HG02610 (cell line): ENCODE measurements around the gene ALPK3.

ENCODE experiments used
- ATAC-seq: cut with Tn5 transposase; IDR thresholded peaks from one replicate; pipeline ENCODE4 v1.9.1; 2021; ENCODE audit warnings: mild to moderate bottlenecking, moderate library complexity; ENCODE audit not compliant: unreplicated experiment

Gene ALPK3, protein sequence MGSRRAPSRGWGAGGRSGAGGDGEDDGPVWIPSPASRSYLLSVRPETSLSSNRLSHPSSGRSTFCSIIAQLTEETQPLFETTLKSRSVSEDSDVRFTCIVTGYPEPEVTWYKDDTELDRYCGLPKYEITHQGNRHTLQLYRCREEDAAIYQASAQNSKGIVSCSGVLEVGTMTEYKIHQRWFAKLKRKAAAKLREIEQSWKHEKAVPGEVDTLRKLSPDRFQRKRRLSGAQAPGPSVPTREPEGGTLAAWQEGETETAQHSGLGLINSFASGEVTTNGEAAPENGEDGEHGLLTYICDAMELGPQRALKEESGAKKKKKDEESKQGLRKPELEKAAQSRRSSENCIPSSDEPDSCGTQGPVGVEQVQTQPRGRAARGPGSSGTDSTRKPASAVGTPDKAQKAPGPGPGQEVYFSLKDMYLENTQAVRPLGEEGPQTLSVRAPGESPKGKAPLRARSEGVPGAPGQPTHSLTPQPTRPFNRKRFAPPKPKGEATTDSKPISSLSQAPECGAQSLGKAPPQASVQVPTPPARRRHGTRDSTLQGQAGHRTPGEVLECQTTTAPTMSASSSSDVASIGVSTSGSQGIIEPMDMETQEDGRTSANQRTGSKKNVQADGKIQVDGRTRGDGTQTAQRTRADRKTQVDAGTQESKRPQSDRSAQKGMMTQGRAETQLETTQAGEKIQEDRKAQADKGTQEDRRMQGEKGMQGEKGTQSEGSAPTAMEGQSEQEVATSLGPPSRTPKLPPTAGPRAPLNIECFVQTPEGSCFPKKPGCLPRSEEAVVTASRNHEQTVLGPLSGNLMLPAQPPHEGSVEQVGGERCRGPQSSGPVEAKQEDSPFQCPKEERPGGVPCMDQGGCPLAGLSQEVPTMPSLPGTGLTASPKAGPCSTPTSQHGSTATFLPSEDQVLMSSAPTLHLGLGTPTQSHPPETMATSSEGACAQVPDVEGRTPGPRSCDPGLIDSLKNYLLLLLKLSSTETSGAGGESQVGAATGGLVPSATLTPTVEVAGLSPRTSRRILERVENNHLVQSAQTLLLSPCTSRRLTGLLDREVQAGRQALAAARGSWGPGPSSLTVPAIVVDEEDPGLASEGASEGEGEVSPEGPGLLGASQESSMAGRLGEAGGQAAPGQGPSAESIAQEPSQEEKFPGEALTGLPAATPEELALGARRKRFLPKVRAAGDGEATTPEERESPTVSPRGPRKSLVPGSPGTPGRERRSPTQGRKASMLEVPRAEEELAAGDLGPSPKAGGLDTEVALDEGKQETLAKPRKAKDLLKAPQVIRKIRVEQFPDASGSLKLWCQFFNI (N-terminal part only)

DNA sequence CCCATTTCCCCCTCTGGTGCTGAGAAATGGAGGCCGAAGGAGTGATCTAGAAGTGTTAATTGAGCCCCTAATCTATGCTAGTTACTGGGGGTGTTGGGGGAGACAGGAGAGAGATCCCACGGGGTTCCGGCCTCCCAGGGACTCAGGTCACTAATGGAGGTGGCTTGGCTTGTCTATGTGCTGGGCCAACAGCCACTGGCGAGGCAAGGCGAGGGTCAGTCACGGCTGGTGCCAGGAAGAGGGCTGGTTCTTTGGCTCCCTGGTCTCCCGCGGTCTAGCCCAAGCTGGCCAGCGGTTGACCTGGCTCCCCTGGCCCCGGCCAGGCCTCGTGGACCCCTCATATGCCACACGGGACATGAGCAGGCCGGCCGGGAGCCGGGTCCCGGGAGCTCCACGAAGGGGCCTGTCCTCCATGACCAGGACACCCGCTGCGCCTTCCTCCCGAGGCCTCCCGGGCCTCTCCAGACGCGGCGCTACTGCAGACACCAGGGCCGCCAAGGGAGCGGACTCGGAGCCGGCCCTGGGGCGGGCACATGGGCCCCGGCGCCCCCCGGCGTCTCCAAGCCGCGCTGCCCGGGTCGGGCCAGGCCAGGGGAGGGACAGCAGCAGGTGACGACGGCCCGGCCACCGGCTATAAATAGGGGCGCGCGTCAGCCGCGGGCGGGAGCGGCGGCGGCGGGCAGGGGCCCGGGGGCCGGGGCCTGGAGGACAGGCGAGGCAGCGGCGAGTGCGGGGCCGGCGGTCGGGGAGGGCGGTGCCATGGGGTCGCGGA, at the start of gene ALPK3:
TSS of gene ALPK3 (plus strand) at position 663 of the 772 bp plus-strand sequence. CDS start at position 760, 97 bp downstream.
- ATAC-seq = no peak

DNA sequence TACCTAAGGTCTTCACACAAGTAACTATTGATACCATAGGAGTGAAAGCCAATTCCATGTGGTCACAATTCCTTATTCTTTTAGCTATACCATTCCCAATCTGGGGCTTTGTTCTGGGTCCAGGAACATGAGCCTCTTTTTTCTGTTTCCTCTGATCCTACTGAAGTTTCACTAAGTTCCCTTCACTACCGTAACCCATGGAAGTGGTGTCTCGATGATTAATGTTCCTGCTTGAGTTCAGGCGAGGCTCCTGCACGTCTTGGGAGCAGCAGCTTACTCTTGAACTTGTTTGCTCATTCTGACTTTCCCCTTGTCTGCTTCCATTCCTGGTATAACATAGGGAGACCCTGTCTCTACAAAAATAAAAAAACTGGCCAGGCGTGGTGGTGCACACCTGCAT, 45.1 kb upstream of the ALPK3 start:
- no peak for ATAC-seq

DNA sequence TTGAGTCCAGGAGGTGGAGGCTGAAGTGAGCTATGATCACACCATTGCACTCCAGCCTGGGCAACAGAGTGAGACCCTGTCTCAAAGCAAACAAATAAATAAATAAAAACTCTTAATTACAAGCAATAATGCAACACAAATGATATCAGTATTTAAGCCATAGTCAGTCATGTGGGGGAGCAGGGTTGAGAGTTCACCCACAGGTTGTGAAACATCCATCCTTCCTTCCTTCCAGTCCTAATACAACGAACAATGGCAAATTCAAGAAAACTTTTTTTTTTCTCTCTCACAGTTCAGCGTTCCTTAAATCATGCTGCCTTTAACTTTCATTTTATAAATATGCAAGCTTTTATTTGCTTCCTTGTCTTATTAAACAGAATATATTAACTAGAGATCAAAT, 44.7 kb upstream of the ALPK3 start:
- no peak for ATAC-seq

DNA sequence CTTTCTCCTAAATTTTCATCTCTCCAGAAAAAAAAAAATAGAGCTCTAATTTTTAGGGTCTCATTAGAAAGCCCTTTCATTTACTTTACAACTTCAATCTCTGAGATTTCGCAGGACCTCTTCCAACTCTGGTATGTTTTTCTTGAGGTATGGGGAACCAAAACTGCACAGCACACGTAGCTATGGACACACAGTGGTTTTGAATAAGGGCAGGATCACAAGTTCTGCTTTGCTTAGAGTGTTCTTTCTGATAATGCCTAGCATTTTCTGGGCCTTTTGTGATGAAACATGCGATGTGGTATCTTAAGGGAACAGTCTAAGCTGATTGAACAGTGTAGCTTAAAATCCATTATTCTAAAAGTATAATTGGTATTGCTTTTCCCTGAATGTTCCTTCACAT, 43.4 kb upstream of the ALPK3 start:
- no peak for ATAC-seq

DNA sequence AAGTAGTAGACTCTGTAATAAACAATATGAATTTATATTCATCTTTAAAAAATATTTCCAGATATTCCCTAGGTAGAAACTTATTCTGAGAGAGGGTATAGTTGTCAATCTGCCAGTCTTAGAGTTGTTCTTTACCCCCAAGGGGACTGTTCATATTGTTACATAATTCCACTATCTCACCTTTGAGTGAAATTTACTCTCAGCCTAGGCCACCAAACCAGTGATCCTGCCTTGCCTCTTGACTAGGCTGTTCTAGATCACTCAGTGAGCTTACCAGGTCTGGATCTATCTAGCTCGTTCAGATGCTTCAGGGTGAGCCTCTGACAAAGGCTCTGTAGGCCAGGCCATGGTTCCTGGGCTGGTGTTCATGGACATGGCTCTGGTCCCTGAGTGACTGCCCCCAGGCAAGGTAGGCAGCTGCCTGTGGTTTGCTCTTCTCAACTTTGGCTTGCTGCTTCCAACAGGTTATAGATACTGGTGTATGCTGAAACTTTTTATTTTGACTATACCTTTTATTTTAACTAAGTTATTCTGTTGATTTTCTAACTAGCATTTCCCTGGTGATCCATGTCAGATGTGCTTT, 41.2 kb upstream of the ALPK3 start:
- no peak for ATAC-seq

DNA sequence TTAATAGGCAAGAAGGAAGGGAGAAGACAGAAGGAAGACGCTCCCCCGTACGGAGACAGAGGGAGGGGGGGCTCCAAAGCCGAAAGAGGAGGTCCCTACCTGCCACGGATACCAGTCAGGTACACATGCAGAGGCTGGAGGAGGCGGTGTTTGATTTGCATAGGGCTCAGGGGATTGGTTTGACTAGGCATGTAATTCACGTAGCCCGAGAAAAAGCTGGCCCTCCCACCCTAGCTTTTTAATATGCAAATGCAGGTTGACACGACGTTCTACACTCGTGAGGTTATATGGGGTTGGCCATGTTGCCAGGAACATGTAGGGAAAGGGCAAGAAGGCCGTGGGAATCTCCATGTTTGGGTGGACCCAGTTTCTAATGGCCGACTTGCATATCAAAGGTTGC, 39.0 kb upstream of the ALPK3 start:
- no peak for ATAC-seq

DNA sequence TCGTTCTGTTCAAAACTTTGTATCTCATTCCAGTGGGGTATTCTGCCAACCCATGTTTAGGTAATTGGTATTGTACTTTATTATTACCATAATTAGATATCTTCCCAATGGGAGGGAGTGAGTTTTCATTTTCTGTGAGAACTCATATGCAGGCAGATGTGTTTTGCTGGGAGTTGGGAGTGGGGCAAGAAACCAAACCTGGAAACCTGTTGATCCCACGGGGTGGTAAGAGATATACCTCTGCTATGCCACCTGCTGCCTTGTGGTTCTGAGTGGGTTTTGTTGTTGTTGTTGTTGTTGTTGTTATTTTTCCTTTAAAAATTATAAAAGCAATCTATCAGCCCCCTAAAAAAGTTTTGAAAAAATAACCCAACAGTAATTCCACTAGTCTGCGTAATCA, 36.7 kb upstream of the ALPK3 start:
- ATAC-seq = no peak

DNA sequence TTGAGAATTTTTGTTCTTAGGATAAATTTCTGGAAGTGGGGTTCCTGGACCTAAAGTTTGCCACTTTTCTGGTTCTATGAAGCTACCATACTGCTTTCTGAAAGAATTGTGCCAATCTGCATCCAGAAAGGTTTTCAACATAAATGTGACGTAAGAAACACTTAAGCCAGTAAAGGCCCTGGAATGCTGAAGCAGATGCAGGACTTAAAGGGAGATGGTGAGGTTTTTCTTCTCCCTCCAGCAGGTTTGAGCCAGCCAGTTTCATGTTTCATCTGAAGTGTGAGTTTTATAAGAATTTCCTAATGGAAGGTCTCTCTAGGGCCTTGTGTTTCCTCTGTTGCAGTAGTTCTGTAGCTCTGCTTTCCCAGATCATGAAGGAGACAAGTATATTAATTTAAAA, 35.7 kb upstream of the ALPK3 start:
- no peak for ATAC-seq

DNA sequence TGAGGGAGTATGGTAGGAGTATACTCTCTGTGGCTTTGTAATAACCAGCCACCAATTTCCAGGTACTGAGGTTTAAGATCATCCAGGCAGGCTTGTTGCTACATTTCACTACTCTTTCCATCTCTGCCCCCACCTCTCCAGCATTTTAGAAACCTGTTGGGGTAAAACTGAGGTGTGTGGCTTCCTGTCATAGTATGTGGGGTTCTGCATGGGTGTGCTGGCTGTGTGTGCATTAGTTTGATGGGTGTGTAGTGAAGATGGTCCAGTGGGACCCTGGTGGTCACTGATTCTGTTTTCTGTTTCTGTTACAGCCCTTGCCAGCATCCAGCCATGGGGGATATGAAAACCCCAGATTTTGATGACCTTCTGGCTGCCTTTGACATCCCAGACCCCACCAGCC, 34.8 kb upstream of the ALPK3 start:
- no peak for ATAC-seq

DNA sequence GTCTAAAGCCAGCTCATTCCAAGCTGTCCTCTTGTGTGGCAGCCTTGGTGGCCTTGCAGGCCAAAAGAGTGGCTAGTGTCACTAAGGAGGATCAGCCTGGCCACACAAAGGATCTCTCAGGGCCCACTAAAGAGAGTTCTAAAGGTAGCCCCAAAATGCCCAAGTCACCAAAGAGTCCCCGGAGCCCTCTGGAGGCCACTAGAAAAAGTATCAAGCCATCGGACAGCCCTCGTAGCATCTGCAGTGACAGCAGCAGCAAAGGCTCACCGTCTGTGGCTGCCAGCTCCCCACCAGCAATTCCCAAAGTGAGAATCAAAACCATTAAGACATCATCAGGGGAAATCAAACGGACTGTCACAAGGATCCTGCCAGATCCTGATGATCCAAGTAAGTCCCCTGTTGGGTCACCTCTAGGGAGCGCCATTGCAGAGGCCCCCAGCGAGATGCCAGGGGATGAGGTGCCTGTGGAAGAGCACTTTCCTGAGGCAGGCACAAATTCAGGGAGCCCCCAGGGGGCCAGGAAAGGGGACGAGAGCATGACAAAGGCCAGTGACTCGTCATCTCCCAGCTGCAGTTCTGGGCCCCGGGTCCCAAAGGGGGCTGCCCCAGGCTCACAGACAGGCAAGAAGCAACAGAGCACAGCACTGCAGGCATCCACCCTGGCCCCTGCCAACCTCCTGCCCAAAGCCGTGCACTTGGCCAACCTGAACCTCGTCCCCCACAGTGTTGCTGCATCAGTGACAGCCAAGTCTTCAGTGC, 33.5 kb upstream of the ALPK3 start:
- no peak for ATAC-seq

DNA sequence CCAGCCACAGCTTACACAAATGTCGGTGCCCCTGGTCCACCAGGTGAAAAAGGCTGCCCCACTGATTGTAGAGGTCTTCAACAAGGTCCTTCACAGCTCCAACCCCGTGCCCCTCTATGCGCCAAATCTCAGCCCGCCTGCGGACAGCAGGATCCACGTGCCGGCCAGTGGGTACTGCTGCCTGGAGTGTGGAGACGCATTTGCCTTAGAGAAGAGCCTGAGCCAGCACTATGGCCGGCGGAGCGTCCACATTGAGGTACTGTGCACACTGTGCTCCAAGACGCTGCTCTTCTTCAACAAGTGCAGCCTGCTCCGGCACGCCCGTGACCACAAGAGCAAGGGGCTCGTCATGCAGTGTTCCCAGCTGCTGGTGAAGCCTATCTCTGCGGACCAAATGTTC, 32.9 kb upstream of the ALPK3 start:
- ATAC-seq = no peak

DNA sequence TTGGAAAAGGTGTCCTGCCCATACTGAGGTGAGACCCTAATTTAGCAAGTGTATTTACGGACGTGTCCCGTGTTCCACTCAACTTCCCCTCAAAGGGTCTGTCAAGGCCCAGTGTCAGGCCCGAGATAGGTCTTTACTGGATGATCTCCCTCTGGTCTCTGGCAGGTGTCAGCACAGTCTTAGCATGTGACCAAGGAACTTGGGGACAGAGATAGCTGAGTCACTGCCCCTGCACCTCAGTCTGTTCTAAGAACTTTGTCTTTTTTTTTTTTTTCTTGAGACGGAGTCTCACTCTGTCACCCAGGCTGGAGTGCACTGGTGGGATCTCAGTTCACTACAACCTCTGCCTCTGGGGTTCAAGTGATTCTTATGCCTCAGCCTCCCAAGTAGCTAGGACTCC, 32.1 kb upstream of the ALPK3 start:
- ATAC-seq = no peak

DNA sequence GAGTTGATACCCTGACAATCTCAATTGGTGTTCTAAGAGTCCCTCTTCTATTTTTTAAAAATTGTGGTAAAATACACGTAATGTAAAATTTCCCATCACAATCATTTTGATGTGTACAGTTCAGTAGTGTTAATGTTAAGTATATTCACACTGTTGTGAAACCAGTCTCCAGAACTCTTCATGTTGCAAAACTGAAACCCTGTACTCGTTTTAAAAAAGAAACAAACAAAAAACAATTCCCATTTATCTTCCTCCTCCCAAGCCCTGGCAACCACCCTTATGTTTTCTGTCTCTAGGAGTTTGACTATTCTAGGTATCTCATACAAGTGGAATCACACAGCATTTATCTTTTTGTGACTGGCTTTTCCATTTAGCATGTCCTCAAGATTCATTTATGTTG, 28.7 kb upstream of the ALPK3 start:
- ATAC-seq = no peak

DNA sequence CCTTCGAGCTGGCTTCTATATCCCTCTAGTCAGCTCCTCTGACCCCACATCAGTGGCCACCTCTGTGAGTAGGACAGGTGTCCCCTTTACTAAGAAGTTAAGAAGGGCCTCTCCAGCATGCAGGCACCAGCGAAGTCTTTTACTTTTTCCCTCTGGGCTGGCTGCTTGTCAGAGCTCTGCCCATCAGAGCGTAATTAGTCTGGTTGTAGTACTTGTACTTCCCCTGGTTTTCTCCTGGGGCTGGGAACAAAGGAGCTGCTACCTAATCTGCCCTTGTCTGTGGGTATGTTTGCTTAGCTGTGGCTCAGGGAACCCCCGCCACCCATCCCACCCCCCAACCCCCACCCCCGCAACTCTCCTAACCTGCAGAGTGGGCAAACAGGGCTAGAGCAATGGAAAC, 27.4 kb upstream of the ALPK3 start:
- peak; percentile 60 for ATAC-seq

DNA sequence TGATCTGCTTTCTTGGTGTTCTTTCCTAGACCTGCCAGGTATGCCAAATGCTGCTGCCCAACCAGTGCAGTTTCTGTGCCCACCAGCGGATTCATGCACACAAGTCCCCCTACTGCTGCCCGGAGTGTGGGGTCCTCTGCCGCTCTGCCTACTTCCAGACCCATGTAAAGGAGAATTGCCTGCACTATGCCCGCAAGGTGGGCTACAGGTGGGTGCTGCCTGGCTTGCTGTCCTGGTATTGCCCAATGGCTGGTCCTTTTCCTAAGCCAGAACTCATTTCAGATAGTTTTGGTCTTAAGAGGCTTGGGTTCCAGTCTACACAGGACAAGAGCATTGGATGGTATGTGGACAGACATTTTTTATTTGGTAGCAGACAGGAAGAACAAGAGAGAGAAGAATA, 26.5 kb upstream of the ALPK3 start:
- ATAC-seq = no peak

DNA sequence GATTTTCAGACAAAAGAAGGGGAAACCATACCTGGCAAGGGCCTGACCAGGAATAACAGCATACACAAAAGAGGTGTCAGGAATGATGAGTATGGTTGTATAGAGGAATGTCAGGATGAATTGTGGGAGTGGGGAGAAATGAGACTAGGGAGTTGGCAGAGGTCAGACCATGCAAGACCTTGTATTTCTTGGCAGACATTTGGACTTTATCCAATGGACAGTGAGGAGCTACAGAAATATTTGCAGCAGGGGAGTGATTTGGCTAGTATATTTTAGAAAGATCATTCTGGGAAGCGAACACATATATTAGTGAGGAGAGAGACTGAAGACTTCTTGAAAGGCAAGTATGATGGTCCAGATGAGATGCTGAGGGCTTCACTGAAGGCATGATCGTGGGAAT, 25.4 kb upstream of the ALPK3 start:
- no peak for ATAC-seq

DNA sequence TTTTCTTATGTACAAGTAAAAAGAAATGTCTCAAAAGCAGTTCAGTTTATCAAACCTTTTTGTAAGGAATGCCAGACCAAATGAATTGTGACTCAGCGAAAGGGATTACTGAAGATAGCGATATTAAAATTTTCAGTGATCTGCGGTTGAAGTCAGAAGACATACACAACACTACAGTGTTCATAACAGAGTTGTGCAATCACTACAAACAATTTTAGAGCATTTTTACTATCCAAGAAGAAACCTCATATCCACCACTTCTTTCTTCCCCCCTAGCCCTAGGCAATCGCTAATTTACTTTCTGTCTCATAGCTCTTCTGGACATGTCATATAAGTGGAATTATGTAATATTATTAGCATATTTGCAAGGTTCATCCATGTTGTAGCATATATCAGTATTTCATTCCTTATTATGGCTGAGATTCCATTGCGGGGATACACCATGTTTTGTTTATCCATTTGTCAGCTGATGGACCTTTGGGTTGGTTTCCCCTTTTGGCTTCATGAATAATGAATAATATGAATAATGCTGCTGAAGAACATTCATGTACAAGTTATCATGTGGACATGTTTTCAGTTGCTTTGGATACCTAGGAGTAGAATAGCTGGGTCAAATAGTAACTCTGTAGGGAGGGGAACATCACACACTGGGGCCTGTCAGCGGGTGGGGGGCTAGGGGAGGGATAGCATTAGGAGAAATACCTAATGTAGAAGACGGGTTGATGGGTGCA, 23.6 kb upstream of the ALPK3 start:
- ATAC-seq = no peak

DNA sequence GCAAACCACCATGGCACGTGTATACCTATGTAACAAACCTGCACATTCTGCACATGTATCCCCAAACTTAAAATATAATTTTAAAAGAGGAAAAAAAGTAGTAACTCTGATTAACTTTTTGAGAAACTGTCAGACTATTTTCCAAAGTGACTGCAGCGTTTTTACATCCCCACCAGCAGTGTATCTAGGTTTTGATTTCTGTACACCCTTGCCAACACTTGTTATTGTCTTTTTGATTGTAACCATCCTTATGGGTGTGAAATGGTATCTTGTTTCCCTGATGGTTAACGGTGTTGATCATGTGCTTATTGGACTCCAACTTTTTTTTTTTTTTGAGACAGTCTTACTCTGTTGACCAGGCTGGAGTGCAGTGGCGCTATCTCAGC, 23.0 kb upstream of the ALPK3 start:
- no peak for ATAC-seq

DNA sequence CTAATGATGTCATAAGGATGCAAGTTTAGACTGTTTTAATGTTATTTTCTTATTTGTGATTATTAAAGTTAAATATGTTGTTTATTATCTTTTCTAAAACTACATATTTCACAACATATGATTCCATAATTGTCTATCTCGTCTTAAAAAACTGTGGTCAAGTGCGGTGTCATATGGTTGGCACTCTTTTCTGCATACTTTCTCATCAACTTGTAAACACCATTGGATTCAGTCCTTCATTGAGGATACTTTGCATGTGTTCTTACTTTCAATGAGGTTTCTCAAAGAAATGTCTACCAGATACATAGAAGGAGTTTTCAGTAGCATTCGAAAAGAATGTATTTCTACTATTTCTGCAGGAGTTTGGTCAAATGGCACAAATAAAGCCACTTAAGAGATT, 22.0 kb upstream of the ALPK3 start:
- no peak for ATAC-seq
